ENCODE measurements around the gene CENPS.

DNA sequence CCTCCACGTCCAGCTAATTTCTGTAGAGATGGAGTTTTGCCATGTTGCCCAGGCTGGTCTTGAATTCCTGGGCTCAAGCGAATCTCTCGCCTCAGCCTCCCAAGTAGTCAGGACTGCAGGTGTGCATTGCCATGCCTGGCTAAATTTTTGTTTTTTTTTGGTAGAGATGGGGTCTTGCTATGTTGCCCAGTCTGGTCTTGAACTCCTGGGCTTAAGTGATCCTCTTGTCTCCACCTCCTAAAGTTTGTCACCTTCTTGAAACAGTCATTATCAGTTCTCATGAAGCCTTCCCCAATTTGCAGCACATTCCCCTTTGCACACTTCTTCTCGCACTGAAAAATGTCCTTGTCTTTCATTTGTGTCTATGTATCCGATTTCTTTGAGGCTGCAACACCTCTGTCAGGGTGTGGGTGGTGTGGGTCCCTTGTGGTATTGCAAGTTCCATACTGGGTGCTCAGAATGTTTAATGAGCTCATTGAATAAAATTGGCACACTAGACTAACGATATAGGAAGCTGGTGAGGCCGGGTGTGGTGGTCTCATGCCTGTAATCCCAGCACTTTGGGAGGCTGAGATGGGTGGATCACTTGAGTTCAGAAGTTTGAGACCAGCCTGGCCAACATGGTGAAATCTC lies 16.7 kb downstream of the CENPS start:
- TF ChIP-seq POLR2A (IDR thresholded peaks at IDR 0.05): no peak
- TF ChIP-seq, protein P1, sequence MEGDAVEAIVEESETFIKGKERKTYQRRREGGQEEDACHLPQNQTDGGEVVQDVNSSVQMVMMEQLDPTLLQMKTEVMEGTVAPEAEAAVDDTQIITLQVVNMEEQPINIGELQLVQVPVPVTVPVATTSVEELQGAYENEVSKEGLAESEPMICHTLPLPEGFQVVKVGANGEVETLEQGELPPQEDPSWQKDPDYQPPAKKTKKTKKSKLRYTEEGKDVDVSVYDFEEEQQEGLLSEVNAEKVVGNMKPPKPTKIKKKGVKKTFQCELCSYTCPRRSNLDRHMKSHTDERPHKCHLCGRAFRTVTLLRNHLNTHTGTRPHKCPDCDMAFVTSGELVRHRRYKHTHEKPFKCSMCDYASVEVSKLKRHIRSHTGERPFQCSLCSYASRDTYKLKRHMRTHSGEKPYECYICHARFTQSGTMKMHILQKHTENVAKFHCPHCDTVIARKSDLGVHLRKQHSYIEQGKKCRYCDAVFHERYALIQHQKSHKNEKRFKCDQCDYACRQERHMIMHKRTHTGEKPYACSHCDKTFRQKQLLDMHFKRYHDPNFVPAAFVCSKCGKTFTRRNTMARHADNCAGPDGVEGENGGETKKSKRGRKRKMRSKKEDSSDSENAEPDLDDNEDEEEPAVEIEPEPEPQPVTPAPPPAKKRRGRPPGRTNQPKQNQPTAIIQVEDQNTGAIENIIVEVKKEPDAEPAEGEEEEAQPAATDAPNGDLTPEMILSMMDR (IDR thresholded peaks at IDR 0.05): no peak
- TF ChIP-seq POLR2AphosphoS5 (IDR thresholded peaks at IDR 0.05): no peak
